Ureter (tissue), 1 donor: ENCODE results near the gene WDR59. TPM values are rescaled to one million over a fixed set of nuclear protein-coding genes. Genes with fewer than 3 reads are reported as not detected.

Experiments used
- DNase-seq: peaks from one replicate; pipeline ENCODE4 v3.0.0-alpha.2; 2020; ENCODE audit warnings: low spot score
- total RNA-seq: library from RNA; stranded (reverse); gene quantifications from one replicate; pipeline ENCODE4 v1.2.4, GENCODE V29; 2023
- donor health status: DM: yes; HTN: yes; CAD: no.

Gene WDR59
- total RNA-seq, 1 donor from 2014 or later: 111 TPM

DNA sequence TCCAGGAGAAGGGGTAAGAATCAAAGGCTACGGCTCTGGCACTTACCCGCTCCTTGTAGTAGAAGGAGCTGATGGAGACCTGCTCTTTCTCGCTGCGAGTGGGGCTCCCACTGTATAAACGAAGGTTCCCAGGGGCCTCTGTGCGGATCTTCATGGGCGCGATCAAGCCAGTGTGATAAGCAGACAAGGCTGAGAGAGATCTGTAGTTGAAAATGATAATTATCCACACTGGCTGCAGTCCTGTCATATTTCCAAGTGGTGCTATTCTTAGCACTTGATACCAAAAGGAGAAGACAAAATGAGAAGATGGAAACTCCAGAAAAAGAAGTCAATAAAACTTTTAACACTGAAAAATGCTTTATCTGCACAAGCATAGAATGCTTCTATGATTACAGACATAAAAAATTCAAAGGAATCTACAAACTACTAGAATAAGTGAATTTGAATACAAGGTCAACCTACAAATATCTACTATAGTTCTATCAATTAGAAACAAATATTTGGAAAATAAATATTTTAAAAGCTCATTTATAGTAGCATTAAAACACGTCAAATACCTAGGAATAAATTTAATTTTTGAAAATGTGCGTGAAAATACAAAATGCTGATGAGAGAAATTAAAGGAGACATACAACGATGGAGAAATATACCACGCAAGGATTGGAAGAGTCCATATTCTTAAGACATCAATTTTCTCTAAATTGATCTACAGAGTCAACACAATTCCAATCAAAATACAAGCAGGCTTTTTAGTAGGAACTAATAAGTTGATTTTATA lies 80.8 kb downstream of the WDR59 start:
- DNase-seq: no peak

DNA sequence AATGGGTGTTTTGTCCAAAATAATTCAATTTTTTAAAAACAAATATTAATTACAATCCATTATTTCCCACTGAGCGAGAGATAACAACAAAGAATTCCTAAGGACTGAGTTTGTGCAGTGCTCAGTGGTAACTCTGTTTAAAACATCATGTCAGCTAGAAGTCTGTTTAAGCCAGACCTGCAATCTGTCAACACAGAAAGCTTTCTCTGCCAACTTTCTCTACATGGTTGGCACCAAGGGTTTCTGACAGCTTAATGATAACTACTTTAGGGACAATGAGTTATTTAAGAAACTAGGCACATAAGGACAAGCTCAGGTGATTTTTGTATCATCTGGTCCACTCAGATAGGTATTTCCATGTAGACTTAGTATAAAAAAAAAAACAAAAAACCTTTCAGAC lies 81.8 kb downstream of the WDR59 start:
- no peak for DNase-seq

DNA sequence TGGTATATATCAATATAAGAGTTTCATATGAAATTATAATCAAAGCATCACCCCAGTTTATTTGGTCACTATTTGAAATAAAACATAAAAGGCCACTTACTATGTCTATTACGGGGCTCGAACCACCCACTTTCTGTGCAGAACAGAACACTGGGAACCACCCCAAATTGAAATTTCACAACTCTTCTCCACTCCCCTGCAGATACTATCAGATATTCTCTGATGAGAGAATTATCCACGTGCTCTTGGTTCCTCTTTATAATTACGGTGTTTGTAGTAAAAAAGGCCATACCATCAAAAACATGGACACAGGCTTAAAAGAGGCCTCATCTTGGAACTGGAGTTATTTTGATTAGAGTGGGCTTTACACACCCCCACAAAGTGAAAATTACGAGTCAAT lies 82.8 kb downstream of the WDR59 start:
- DNase-seq: no peak

DNA sequence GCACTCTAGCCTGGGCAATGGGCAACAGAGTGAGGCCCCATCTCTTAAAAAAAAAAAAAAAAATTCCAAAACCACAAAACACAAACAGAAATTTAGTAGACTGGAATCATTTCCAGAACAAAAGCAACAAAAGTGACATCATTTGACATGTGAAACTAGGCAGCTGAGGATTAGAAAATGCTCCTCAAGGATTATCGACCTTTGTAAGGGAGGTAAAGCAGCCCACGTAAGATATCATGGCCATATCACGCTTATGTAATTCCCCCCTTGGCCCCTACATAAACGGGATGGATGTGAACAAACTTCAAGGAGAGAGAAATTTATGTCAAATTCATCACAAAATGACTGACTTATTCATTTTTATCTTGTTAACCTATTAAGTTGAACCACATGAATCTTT lies 83.3 kb downstream of the WDR59 start:
- DNase-seq: no peak

DNA sequence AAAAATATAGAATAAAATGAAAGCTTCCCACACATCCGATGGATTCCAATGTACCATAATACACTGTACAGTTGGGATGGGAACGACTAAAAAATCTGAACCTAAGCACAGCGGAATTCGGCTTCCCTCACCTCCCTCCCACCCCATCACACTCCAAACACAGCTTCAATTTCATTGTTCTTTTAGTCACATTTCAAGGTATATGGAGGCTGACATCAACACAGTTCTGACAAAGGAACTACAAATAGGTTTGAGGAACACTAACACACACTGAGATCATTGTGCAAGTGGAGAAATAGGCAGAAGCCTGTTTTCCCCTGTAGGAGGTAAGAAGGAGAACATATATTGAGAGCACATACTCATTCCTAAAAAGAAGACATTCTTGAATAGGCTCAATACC lies 85.1 kb downstream of the WDR59 start:
- DNase-seq: no peak

DNA sequence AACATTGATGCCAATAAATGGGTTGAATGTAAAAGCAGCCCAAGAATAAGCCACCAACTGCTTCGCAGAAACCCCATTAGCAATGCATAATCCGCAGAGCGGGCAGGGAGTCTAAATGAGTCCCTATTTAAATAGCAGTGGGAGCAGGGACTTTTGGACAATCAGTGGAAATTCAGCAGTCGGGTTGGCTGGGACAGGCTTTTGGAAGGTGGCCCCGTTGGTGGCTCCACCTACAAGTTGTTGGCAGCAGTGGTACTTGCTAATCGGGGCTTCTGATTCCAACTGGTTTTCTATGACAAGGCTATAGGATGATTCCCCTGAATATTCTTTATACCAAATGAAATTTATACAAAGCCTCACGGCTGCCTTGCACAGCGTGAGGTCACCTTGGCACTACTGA lies 86.3 kb downstream of the WDR59 start:
- DNase-seq: no peak

DNA sequence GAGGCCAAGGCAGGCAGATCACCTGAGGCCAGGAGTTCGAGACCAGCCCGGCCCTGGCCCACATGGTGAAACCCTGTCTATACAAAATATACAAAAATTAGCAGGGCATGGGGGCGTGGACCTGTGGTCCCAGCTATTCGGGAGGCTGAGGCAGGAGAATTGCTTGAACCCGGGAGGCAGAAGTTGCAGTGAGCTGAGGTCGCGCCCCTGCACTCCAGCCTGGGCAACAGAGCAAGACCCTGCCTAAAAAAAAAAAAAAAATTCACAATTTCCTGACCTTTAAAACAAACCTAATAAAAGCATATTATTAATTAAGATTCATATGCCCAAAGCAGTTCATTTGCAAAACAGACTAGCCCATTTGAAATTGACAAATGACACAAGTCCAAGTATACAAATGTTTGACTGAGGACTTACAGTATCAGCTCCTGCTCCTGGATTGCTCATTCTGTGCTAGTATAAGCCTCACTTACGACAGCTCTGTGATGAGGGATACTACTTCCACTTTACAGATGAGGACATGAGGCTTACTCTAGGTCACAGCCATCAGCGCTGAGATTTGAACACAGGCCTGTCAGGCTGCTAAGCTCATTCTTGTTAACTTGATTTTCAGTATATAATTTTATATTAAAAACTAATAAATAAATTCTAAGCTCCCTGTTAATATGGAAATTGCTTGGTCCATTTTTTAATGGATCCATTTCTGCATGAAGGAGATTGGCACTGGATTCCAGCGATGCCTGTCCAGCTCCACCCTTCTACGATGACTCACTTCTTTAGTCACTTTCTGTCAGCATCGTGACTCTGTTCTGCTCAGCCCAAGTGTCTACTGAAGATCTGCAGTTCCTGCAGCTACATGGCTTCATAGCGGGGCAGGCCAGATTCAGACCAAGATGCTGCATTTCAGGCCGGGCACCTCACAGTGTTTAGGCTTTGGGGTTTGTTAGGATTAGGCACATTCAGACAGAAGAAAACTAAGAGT lies 88.2 kb downstream of the WDR59 start:
- no peak for DNase-seq

DNA sequence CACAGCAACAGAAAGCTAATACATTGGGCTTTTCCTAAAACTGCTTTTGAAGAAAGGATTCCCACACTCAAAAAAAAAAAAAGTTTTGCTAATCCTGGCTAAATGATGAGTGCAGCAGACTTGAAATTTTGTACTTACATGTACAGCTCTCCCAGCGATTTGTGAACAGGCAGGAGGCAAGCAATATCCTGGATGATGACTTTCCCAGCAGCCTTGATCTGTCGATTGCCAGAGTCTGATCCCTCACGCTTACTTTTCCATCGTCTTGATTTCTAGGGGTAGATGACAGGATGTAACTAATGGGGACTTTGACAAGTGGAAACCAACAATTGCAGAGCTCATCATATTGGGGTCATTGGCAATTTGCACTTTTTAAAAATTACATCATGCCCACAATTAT lies 91.4 kb downstream of the WDR59 start:
- no peak for DNase-seq

DNA sequence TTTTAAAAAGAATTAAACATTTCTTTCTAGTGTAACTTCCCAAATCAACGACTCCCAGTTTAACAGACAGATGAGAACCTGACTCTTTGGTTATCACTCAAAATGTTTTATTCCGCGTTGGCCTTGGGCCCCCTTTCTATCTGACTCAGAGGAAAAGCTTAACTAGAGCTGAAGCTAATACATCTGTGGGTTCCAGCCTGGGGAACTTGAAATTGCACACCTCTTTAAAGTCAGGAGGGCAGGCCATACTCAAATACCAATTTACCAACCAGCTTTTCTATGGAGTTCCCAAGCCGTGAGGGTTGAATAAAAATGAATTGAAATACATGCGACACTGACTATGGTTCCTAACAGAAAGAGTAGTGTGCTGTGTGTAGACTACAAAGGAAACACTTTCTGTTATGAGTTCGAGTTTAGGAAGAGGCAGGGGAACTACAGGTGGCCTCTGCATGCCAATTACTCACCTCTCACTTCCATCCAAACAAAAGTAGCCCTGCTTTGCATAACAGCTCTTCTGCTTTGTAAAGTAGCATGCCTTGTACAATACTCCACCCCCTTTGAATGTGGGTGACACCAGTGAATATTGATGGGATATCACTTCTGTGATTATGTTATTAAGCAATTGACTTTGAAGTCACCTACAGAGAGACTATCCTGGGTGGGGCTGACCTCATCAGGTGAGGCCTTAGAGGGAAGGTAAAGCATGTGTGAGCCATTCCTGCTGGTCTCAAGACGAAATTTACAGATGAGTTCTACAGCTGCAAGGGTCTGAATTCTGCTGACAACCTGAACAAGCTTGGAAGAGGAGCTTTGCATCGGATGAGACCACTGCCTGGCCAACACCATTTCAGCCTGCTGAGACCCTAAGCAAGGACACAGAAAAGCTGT lies 92.1 kb downstream of the WDR59 start:
- DNase-seq: no peak

DNA sequence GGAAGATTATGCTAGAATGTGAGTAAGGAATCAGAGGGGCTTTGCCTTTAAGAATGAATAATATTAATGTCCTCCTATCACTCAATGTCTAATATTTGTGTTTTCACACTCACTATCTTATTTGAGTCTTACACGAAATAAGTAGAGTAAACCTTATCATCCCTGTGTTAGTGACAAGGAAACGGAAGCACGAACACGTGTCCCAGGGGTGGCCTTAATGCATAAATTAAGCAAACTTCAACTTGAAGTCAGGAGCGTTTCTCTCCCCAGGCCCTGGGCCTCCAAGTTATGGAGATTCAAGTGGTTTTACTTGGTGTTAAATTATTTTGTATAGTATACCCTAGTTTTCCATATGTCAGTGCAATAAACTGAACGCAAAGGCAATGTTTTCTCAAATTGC lies 96.0 kb downstream of the WDR59 start:
- no peak for DNase-seq

DNA sequence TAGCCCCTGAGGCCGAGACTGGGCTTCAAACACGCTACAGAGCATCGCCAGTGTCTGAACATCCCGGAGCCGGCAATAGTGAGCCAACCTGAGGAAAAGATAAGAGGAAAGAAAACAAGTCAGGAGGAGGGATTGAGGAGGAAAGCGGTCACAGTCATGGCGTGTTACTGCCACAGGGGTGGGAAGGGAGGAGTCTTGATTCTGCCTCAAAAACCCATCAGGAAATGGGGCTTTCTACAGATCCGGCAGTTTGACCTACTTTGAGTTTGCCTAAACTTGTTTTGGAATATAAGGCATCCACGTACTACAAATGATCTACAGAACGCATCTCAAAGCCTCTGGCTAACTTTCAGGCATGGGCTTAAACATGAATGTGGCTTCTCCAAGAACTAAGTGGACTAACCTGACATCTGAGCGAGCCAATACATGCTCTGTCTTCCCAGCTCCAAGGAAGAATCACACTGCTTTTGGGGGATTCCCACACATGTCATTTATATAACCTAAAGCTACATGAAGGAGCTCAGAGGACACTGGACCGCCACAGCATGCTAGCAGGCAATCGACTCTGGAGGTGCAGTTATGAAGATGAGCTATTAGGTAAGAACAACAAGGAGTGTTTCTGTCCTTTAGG lies 96.6 kb downstream of the WDR59 start:
- no peak for DNase-seq

DNA sequence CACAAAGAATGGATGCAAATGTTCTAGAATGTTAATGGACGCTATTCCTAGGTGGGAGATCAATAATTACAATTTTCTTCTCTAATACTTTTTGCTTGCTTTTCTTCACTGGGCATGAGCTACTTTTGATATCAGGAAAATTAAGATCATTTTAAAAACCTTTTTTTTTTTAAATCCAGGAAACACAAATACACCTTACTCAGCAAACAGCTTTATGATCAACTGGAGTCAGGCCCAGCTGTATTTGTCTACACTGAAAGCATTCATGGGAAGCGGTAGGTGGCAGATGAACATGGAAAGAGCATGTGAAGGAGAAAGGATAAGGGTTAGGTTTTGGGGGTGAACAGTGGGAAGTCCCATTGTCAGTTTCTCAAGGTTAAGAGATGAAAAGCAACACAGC lies 97.8 kb downstream of the WDR59 start:
- DNase-seq: no peak

DNA sequence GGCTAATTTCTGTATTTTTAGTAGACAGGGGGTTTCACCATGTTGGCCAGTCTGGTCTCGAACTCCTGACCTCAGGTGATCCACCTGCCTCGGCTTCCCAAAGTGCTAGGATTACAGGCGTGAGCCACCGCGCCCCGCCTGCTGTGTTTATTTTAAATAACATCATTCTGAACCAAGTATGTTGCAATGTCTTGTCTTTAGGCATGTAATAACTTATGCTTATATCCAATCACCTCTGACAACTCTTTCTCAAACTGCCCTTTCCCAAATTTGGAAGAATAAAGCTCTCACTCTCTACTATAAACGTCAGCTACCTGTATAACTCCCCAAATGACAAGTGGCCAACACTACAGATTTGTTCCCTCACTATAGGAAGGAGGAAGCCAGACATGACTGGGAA lies 107.2 kb downstream of the WDR59 start:
- DNase-seq: no peak

DNA sequence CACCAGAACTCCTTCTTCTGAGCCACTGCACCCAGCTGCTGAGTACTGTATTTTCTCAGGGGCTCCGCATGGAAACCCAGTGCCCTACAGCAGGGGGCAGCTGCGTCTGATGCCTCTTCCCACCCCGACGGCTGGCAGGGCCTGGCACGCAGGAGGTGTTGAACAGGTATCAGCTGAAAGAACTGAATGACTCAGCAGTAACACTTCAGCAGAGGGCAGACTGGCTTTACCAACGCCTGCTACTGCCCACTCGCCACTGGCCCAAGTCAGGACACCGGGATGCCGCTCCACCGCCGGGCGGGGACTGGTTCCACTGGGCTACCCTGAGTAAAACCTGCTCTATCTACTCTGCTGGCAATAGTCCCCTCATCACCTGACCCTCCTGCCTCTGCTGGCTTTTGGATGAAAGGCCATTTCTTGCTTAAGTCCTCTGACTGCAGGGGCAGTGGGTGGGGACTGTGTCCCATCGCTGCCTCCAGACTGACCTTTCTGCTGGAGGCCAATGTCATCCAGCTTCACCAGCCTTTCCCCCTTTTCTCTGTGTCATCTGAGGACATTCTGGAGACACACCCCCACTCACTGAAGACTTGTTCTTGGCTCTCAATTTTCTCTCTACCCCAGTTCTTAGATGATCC lies 109.9 kb downstream of the WDR59 start:
- DNase-seq: peak; percentile 50

DNA sequence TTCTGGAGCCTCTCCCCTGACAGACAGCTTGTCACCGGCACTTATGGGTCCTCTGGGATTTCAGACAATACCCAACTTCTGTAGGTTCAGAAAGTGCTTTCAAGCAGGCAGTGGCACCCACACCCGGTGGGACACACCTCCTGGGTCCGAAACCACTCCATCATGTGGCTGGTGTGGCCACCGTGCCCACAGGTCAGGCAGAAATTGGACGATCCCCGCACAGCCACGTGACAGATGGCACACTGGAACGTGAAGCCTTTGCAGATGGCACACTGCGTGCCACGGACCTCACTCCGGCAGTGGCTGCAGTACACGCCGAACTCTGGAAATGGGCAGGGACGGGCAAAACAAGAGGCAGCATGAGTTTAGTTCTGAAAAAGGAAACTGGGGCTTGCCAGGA lies 110.8 kb downstream of the WDR59 start:
- no peak for DNase-seq

DNA sequence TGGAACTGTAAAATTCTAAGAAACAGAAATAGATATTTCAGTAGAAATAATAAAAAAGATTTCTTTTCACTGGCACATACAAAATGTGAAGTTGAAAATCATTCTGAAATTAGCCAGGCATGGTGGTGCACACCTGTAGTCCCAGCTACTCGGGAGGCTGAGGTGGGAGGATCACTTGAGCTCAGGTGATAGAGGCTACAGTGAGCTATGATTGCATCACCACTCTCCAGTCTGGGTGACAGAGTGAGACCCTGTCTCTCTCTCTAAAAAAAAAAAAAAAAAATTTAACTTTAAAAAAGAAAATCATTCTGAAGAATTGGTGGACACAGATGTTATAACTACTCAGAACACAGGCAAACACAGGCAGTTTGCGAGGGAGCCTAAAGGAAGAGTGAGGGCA lies 112.6 kb downstream of the WDR59 start:
- no peak for DNase-seq

DNA sequence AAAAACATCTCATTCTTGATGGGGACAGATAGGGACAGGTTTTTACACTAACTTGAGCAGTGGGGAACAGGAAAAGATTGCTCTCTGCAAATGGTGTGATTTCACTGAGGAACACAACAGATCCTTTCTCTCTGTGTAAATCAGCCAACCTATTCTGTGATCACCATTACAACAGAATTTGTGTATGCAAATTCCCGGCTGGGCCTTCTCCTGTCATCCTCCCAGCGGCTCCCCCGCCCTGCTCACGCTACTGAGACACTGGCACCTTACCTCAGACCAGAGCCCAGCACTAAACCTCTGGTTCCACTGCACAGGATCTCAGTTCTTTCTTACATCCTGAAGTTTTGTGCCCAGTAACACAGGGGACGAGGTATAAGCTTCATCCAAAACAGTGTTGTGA lies 113.3 kb downstream of the WDR59 start:
- DNase-seq: no peak

DNA sequence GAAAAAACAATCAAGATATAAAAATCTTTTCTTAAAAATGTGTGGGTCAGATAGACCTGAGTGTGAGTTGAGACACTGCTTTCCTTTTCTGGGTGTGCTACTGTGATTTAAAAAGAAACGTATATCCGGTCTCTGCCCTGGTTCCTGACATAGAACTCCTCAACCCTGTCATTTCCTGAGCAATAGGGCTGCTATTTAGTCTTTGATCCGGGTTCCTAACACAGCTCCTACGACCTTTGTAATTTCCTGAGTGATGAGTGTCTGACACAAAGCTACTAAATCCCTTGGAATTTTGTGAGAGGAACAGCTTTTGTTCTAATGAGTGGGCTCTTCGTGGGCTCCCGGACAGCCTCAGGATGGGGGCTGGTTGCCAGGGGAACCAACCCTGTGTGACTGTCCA lies 116.4 kb downstream of the WDR59 start:
- no peak for DNase-seq

DNA sequence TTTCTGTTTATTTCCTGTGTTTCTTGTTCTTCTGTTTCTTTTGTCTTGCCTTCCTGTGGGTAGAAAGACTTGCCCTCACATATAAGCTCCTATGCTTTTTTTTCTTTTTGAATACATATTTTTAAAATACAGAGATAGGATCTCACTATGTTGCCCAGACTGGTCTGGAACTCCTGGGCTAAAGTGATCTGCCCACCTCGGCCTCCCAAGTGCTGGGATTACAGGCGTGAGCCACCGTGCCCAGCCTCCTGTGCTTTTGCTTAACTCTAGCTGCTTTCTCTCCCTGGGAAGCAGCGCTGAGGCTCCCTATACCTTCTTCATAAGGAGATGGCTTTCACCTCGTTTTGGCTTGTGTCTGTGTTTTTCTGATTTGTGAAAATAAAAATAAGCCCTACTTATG lies 116.9 kb downstream of the WDR59 start:
- no peak for DNase-seq

DNA sequence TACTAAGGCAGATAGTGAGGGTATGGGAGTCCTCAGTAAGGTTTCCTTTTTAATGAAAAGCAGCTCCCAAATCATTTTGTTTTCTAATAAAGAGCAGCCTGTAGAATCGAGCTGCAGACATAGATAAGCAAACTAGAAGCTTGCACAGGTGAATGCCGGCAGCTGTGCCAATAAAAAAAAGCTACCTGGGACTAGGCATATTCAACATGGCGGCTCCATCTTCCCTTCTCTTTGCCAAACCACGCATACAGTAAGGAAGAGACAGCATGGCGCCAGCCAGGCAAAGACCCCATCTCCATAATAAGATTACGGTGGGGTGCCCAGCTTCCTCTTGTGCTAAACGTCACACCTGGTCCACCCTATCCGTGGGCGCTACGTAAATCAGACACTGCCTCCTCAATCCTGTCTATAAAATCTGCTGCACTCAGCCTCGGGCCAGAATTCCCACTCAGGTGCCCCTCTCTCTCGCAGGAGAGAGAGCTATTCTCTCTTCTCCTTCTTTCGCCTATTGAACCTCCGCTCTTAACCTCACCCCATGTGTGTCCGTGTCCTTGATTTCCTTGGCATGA lies 117.6 kb downstream of the WDR59 start:
- no peak for DNase-seq
